K562 (cell line): ENCODE data around the gene ATRAID. TPM values are rescaled to one million over a fixed set of nuclear protein-coding genes. Genes with fewer than 3 reads are reported as not detected.

Experiments
- ARNT ChIP-seq, 2 experiments: fragments of 450-650 bp; IDR thresholded peaks; 2 replicates each; pipeline ENCODE4 v1.6.1; 2016; ENCODE audit warnings: mild to moderate bottlenecking in 1 of 2
- CBFA2T2 ChIP-seq: fragments of 450-650 bp; conservative IDR thresholded peaks from 2 replicates; pipeline ENCODE4 v1.6.1; 2017; ENCODE audit warnings: mild to moderate bottlenecking
- CEBPG ChIP-seq, 3 experiments: fragments of 200-800 bp in 1 of 3; sonication (Bioruptor generic) in 1 of 3; sonication (generic) in 1 of 3; formaldehyde crosslinking in 1 of 3; IDR thresholded peaks in 2 of 3; conservative IDR thresholded peaks in 1 of 3; 2 replicates each; pipeline versions ENCODE4 v1.6.1 to v1.8.0; 2016 to 2022; ENCODE audit warnings: missing compliant biosample characterization in 2 of 3, missing genetic modification characterization in 2 of 3, mild to moderate bottlenecking in 1 of 3, missing genetic modification reagents in 1 of 3
- FOXK2 ChIP-seq, 2 experiments: fragments of 450-650 bp; IDR thresholded peaks in 1 of 2; conservative IDR thresholded peaks in 1 of 2; 2 replicates each; pipeline ENCODE4 v1.6.1; 2016; ENCODE audit warnings: low read depth in 2 of 2, mild to moderate bottlenecking in 1 of 2
- GMEB1 ChIP-seq: fragments of 250-450 bp; sonication (Bioruptor Pico); IDR thresholded peaks from 2 replicates; pipeline ENCODE4 v1.4.0; 2020; ENCODE audit warnings: mild to moderate bottlenecking
- HDAC1 ChIP-seq, 2 experiments: fragments of 450-650 bp; IDR thresholded peaks; 2 replicates each; pipeline ENCODE4 v1.6.1; 2016 to 2017; ENCODE audit warnings: inconsistent platforms in 1 of 2, mild to moderate bottlenecking in 1 of 2, moderate library complexity in 1 of 2
- ID3 ChIP-seq, 2 experiments: fragments of 250-450 bp in 1 of 2; fragments of 450-650 bp in 1 of 2; sonication (Bioruptor Pico) in 1 of 2; IDR thresholded peaks; 2 replicates each; pipeline versions ENCODE4 v1.6.1 to v1.8.0; 2016 to 2021; ENCODE audit warnings: mild to moderate bottlenecking in 2 of 2, moderate library complexity in 2 of 2, missing compliant biosample characterization in 1 of 2, missing genetic modification characterization in 1 of 2
- MTA3 ChIP-seq: fragments of 450-650 bp; formaldehyde crosslinking; IDR thresholded peaks from 2 replicates; pipeline ENCODE4 v1.6.1; 2017; ENCODE audit warnings: mild to moderate bottlenecking, borderline replicate concordance
- NR2F6 ChIP-seq: fragments of 450-650 bp; formaldehyde crosslinking; IDR thresholded peaks from 2 replicates; pipeline ENCODE4 v1.4.0; 2020; ENCODE audit warnings: mild to moderate bottlenecking
- POLR2AphosphoS2 ChIP-seq: IDR thresholded peaks from 2 replicates; pipeline ENCODE4 v1.6.1; 2012; ENCODE audit warnings: low read length, improper control_type of control experiment
- PREB ChIP-seq: sonication (generic); formaldehyde crosslinking; IDR thresholded peaks from 2 replicates; pipeline ENCODE4 v1.8.1; 2023; ENCODE audit warnings: mild to moderate bottlenecking, missing genetic modification reagents
- RBM14 ChIP-seq: fragments of 200-400 bp; formaldehyde crosslinking; IDR thresholded peaks from 2 replicates; pipeline ENCODE4 v1.6.1; 2018; ENCODE audit warnings: low read depth, mild to moderate bottlenecking, low read length, moderate library complexity, borderline replicate concordance; ENCODE audit not compliant: insufficient read depth
- SP1 ChIP-seq: sonication (generic); formaldehyde crosslinking; IDR thresholded peaks from 2 replicates; pipeline ENCODE4 v1.8.1; 2022; ENCODE audit warnings: mild to moderate bottlenecking, missing genetic modification reagents
- TEAD1 ChIP-seq, 2 experiments: fragments of 450-650 bp in 1 of 2; sonication (generic) in 1 of 2; formaldehyde crosslinking; IDR thresholded peaks; 2 replicates each; pipeline versions ENCODE4 v1.4.0 to v1.8.0; 2020 to 2022; ENCODE audit warnings: mild to moderate bottlenecking in 2 of 2, missing genetic modification reagents in 1 of 2
- TEAD4 ChIP-seq, 2 experiments: sonication (generic) in 1 of 2; formaldehyde crosslinking in 1 of 2; IDR thresholded peaks; 2 replicates each; pipeline versions ENCODE4 v1.6.1 to v1.8.0; 2012 to 2022; ENCODE audit warnings: borderline replicate concordance in 1 of 2, inconsistent platforms in 1 of 2, low read length in 1 of 2, mild to moderate bottlenecking in 1 of 2, missing genetic modification reagents in 1 of 2
- UBTF ChIP-seq, 2 experiments: IDR thresholded peaks; 2 replicates each; pipeline ENCODE4 v1.6.1; 2012; ENCODE audit warnings: improper control_type of control experiment in 2 of 2, low read depth in 2 of 2, low read length in 2 of 2, borderline replicate concordance in 1 of 2
- ZNF23 ChIP-seq: fragments of 250-450 bp; sonication (Bioruptor Pico); IDR thresholded peaks from 2 replicates; pipeline ENCODE4 v1.4.0; 2020; ENCODE audit warnings: mild to moderate bottlenecking
- ZNF253 ChIP-seq: fragments of 250-450 bp; sonication (Bioruptor Pico); conservative IDR thresholded peaks from 2 replicates; pipeline ENCODE4 v1.6.1; 2021; ENCODE audit warnings: mild to moderate bottlenecking
- polyA plus RNA-seq, 8 experiments: library from polyadenylated mRNA; depleted of rRNA in 4 of 8; stranded (reverse) in 5 of 8; unstranded in 3 of 8; fragments of >200 nt; fragmentation: Nextera tagmentation in 2 of 8; fragmentation: Illumina TruSeq in 1 of 8; extraction: Ambion mirVana in 2 of 8; extraction: Trizol in 1 of 8; gene quantifications; 2 replicates each; pipeline versions ENCODE4 v1.2.1 to v1.2.3, GENCODE V29; 2011 to 2014; ENCODE audit warnings: inconsistent platforms in 1 of 8, missing spikeins in 1 of 8
- total RNA-seq, 7 experiments: library from RNA; depleted of rRNA in 6 of 7; stranded (reverse); fragments of >200 nt in 6 of 7; fragmentation: Illumina TruSeq in 2 of 7; extraction: Trizol in 2 of 7; gene quantifications; 2 replicates each; pipeline versions ENCODE4 v1.2.1 to v1.2.3, GENCODE V29; 2011 to 2021; ENCODE audit warnings: low replicate concordance in 1 of 7

The ATRAID gene
- total and polyA plus RNA-seq, 9 of the 15 experiments (the other 6 are each of a cell fraction or from before 2014, with no cell fraction given) = 70.2 to 187 (median 108) TPM

- TF ChIP-seq HDAC1 (IDR thresholded peaks at IDR 0.05) (peak; percentile 56 to 100; a peak in 3 of 4 replicates), NR2F6 (no peak), UBTF (IDR thresholded peaks at IDR 0.05; ENCODE audit: borderline replicate concordance in 1 of 2, low read depth in 2 of 2, low read length in 2 of 2) (peak in 1 of 2 experiments; percentile 68; a peak in 1 of 4 replicates), ZNF23 (no peak), ARNT (IDR thresholded peaks at IDR 0.05) (peak in 1 of 2 experiments; percentile 22; a peak in 1 of 4 replicates), ZNF253 (CRISPR knock-in tag) (no peak), MTA3 (0 out of 2 replicates have a peak, but pooled peaks have one; percentile 34), RBM14 (peak; percentile 55; the same call in 1 of the 2 replicates), PREB (CRISPR knock-in tag) (no peak), CEBPG (CRISPR knock-in tag; IDR thresholded peaks at IDR 0.05) (0 out of 2 replicates have a peak, but pooled peaks have one; percentile 2), CEBPG (tag; conservative IDR thresholded peaks at IDR 0.05 in 1 of 2, IDR thresholded peaks at IDR 0.05 in 1 of 2) (no peak), POLR2AphosphoS2 (peak; percentile 82; the same call in 1 of the 2 replicates), SP1 (peak; percentile 86), TEAD4 (IDR thresholded peaks at IDR 0.05; ENCODE audit: low read length) (peak; percentile 46; the same call in 1 of the 2 replicates), TEAD4 (CRISPR knock-in tag; IDR thresholded peaks at IDR 0.05; ENCODE audit: borderline replicate concordance) (no peak), CBFA2T2 (peak; percentile 47; the same call in 1 of the 2 replicates), ID3 (CRISPR knock-in tag; IDR thresholded peaks at IDR 0.05) (no peak), ID3 (tag; IDR thresholded peaks at IDR 0.05) (peak; percentile 56), TEAD1 (CRISPR knock-in tag; IDR thresholded peaks at IDR 0.05) (peak in 1 of 2 experiments; percentile 74; a peak in 1 of 4 replicates), FOXK2 (conservative IDR thresholded peaks at IDR 0.05 in 1 of 2, IDR thresholded peaks at IDR 0.05 in 1 of 2; ENCODE audit: low read depth in 2 of 2) (peak in 1 of 2 experiments; percentile 53; a peak in 1 of 4 replicates), GMEB1 (CRISPR knock-in tag) (peak; percentile 89)
Observed at GRCh38 chr2:27217173-27218121, 5.6 kb downstream of the ATRAID start, which contains the start of gene CAD (continued).
